Measurements from ENCODE around the gene MIEF1.

Gene MIEF1

GRCh38 chr22:39489094-39490068 lies 12.7 kb upstream of the MIEF1 start:
- peak; percentile 35 for DNase-seq (ENCODE audit: low spot score)
- no peak for TF ChIP-seq CTCF (IDR thresholded peaks at IDR 0.05; ENCODE audit: extremely low read depth, insufficient read depth, missing control alignments)
- in situ Hi-C loops (cut with MboI; ENCODE audit: low pct_unique_long_range_greater_than_20kb, low sequenced_read_pairs, unreplicated experiment): no loop called here

GRCh38 chr22:39490135-39490798 lies 11.8 kb upstream of the MIEF1 start:
- in situ Hi-C loops (cut with MboI; ENCODE audit: low pct_unique_long_range_greater_than_20kb, low sequenced_read_pairs, unreplicated experiment): no loop called here
- no peak for TF ChIP-seq CTCF (IDR thresholded peaks at IDR 0.05; ENCODE audit: extremely low read depth, insufficient read depth, missing control alignments)
- DNase-seq (ENCODE audit: low spot score): peak; percentile 94

- no peak for DNase-seq (ENCODE audit: low spot score)
- TF ChIP-seq CTCF (IDR thresholded peaks at IDR 0.05; ENCODE audit: extremely low read depth, insufficient read depth, missing control alignments): no peak
- in situ Hi-C loops (cut with MboI; ENCODE audit: low pct_unique_long_range_greater_than_20kb, low sequenced_read_pairs, unreplicated experiment): no loop called here
Measured at GRCh38 chr22:39490966-39491680, 11.0 kb upstream of the MIEF1 start.

- in situ Hi-C loops (cut with MboI; ENCODE audit: low pct_unique_long_range_greater_than_20kb, low sequenced_read_pairs, unreplicated experiment): no loop called here
- DNase-seq (ENCODE audit: low spot score): no peak
- no peak for TF ChIP-seq CTCF (IDR thresholded peaks at IDR 0.05; ENCODE audit: extremely low read depth, insufficient read depth, missing control alignments)
Measured at GRCh38 chr22:39491696-39492095, 10.4 kb upstream of the MIEF1 start.

GRCh38 chr22:39492186-39492585 lies 9.9 kb upstream of the MIEF1 start:
- in situ Hi-C loops (cut with MboI; ENCODE audit: low pct_unique_long_range_greater_than_20kb, low sequenced_read_pairs, unreplicated experiment): no loop called here
- no peak for TF ChIP-seq CTCF (IDR thresholded peaks at IDR 0.05; ENCODE audit: extremely low read depth, insufficient read depth, missing control alignments)
- no peak for DNase-seq (ENCODE audit: low spot score)

GRCh38 chr22:39493759-39494158 lies 8.3 kb upstream of the MIEF1 start:
- TF ChIP-seq CTCF (IDR thresholded peaks at IDR 0.05; ENCODE audit: extremely low read depth, insufficient read depth, missing control alignments): no peak
- DNase-seq (ENCODE audit: low spot score): no peak
- in situ Hi-C loops (cut with MboI; ENCODE audit: low pct_unique_long_range_greater_than_20kb, low sequenced_read_pairs, unreplicated experiment): no loop called here
